K562 (cell line): ENCODE results near the gene SLCO1A2.

Experiments used
- ARID2 ChIP-seq: fragments of 450-650 bp; IDR thresholded peaks from 2 replicates; pipeline ENCODE4 v1.6.1; 2017; ENCODE audit warnings: antibody characterized with exemption, mild to moderate bottlenecking
- EHMT2 ChIP-seq: fragments of 450-650 bp; IDR thresholded peaks from 2 replicates; pipeline ENCODE4 v1.6.1; 2018; ENCODE audit warnings: antibody characterized with exemption
- ELF4 ChIP-seq: fragments of 450-650 bp; formaldehyde crosslinking; IDR thresholded peaks from 2 replicates; pipeline ENCODE4 v1.4.0; 2022; ENCODE audit warnings: missing genetic modification characterization
- ERF ChIP-seq: fragments of 450-650 bp; formaldehyde crosslinking; IDR thresholded peaks from 2 replicates; pipeline ENCODE4 v1.4.0; 2020; ENCODE audit warnings: mild to moderate bottlenecking, mixed read lengths
- ETV6 ChIP-seq, 3 experiments: fragments of 150-350 bp in 1 of 3; sonication (generic) in 1 of 3; formaldehyde crosslinking in 1 of 3; IDR thresholded peaks; 2 replicates each; pipeline versions ENCODE4 v1.6.1 to v1.8.0; 2014 to 2022; ENCODE audit warnings: borderline replicate concordance in 2 of 3, low read depth in 2 of 3, antibody characterized with exemption in 1 of 3, low read length in 1 of 3, mild to moderate bottlenecking in 1 of 3, missing genetic modification reagents in 1 of 3
- KLF16 ChIP-seq: IDR thresholded peaks from 2 replicates; pipeline ENCODE4 v1.6.1; 2016; ENCODE audit warnings: antibody characterized with exemption
- NFE2 ChIP-seq: IDR thresholded peaks from 2 replicates; pipeline ENCODE4 v1.6.1; 2014; ENCODE audit warnings: antibody characterized with exemption, low read depth
- POLR2AphosphoS5 ChIP-seq: IDR thresholded peaks from 2 replicates; pipeline ENCODE4 v1.6.1; 2011; ENCODE audit warnings: mild to moderate bottlenecking, low read depth, low read length, moderate library complexity; ENCODE audit not compliant: control insufficient read depth, insufficient read depth

DNA sequence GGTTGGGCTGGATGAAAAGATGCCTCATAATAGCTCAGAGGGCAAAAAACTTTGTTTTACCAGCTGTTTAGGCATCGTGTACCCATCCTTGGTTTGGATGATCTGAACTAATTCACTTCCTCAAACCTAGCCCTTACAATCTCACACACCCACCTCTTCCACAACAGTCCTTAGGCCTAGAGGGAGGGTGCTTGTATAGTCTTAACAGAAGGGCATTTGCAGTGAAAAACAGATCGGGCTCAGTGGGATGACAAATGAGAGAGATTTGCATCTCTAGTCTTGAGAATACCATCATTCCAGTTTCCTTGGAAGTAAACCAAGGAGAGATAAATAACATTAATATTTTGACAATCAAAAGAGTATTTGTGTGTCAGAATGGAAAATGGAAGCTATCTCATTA, 11.0 kb downstream of the SLCO1A2 start:
- no peak for TF ChIP-seq ERF (CRISPR knock-in tag)
- TF ChIP-seq ETV6 (IDR thresholded peaks at IDR 0.05; ENCODE audit: borderline replicate concordance in 1 of 2, low read depth in 2 of 2, low read length in 1 of 2) = no peak
- TF ChIP-seq ETV6 (CRISPR knock-in tag; IDR thresholded peaks at IDR 0.05; ENCODE audit: borderline replicate concordance) = no peak
- TF ChIP-seq POLR2AphosphoS5 = no peak
- no peak for TF ChIP-seq NFE2
- no peak for TF ChIP-seq KLF16
- TF ChIP-seq EHMT2 = no peak
- no peak for TF ChIP-seq ARID2
- no peak for TF ChIP-seq ELF4
